IgD-negative memory B cell (primary cell): ENCODE measurements around the gene MARVELD1. TPM values are rescaled to one million over a fixed set of nuclear protein-coding genes. Genes with fewer than 3 reads are reported as not detected.

Experiments used
- H3K27ac Mint-ChIP-seq, 3 donors: one replicate each; pipeline ENCODE4 v1.8.0; 2020 to 2022; ENCODE audit warnings: mild to moderate bottlenecking in 3 of 3, mixed read lengths in 3 of 3, moderate library complexity in 1 of 3
- H3K27me3 Mint-ChIP-seq: one replicate; pipeline ENCODE4 v1.8.0; 2021; ENCODE audit warnings: mixed read lengths
- H3K36me3 Mint-ChIP-seq: one replicate; pipeline ENCODE4 v1.8.0; 2020; ENCODE audit warnings: mild to moderate bottlenecking, mixed read lengths
- H3K4me1 Mint-ChIP-seq, 3 donors: one replicate each; pipeline ENCODE4 v1.8.0; 2020 to 2022; ENCODE audit warnings: mixed read lengths in 3 of 3, mild to moderate bottlenecking in 1 of 3
- H3K4me3 Mint-ChIP-seq, 4 donors: one replicate each; pipeline ENCODE4 v1.8.0; 2020 to 2022; ENCODE audit warnings: mild to moderate bottlenecking in 4 of 4, mixed read lengths in 4 of 4, moderate library complexity in 3 of 4
- H3K9me3 Mint-ChIP-seq, 3 donors: one replicate each; pipeline ENCODE4 v1.8.0; 2020 to 2021; ENCODE audit warnings: mixed read lengths in 3 of 3, mild to moderate bottlenecking in 1 of 3
- polyA plus RNA-seq: library from polyadenylated mRNA; unstranded; fragments of 300-500 nt; fragmentation: Illumina TruSeq; gene quantifications from one replicate; pipeline ENCODE4 v1.2.3, GENCODE V29; 2021

MARVELD1 gene
- polyA plus RNA-seq, 1 donor from 2014 or later: 0.40 TPM

DNA sequence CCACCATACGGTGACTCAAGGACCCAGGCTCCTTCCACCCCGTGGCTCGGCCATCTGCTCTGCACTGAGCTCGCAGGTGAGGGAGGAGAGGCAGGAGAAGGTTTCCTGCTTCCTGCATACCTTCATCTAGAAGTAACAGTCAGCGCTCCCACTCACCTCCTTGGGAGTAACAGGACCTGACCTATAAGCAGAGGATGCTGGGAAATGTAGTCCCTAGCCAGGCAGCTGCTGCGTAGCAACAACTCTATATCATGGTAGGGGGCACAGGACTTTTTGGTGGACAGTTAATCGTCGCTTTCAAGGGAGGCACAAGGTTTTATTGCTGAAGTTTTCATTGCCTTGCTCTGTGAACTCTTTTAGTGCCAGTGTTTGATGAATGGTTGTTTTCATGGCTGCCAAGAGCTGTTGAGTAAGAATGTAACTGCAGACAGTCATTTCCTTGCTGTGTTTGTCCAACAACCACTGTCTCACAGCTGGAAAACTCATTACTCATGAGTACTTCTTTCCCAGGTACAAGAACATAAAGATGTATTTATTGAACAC, 13.2 kb downstream of the MARVELD1 start:
- no peaks in the 10 kb centered on the region for H3K4me1 Mint-ChIP-seq
- no peaks in the 10 kb centered on the region for H3K9me3 Mint-ChIP-seq
- H3K27ac Mint-ChIP-seq: no peak overlapping the region
- H3K36me3 Mint-ChIP-seq: no peaks in the 10 kb centered on the region
- no peak overlapping the region for H3K4me3 Mint-ChIP-seq
- H3K27me3 Mint-ChIP-seq: peaks cover 19% of the 10 kb centered on the region

DNA sequence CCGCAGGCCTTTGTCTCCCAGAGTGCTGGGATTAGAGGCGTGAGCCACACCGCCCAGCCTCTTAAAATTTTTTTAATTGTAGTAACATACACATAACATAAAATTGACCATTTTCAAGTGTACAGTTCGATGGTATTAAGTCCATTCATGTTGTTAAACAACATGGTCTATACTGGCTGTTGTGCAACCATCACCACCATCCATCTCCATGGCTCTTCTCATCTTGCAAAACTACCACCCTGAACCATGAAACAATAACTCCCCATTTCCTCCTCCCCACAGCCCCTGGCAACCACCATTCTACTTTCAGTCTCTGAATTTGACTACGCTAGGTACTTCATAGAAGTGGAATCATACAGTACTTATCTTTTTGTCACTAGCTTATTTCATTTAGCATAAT, 15.5 kb downstream of the MARVELD1 start:
- Mint-ChIP-seq H3K27ac (no peak overlapping the region), H3K4me1 (no peaks in the 10 kb centered on the region), H3K9me3 (no peaks in the 10 kb centered on the region), H3K36me3 (no peaks in the 10 kb centered on the region), H3K27me3 (peaks cover 16% of the 10 kb centered on the region), H3K4me3 (no peak overlapping the region)

- H3K27me3 Mint-ChIP-seq: peaks cover 9% of the 10 kb centered on the region
- no peaks in the 10 kb centered on the region for H3K9me3 Mint-ChIP-seq
- peak overlapping the region in 1 of 4 donors; percentile 56 for H3K4me3 Mint-ChIP-seq
- H3K27ac Mint-ChIP-seq: peak overlapping the region in 1 of 3 donors; percentile 61
- H3K4me1 Mint-ChIP-seq: peaks cover 7 to 10% (median 8%) of the 10 kb centered on the region in 3 donors
- no peaks in the 10 kb centered on the region for H3K36me3 Mint-ChIP-seq
Observed at GRCh38 chr10:97731346-97732051, 18.0 kb downstream of the MARVELD1 start.

DNA sequence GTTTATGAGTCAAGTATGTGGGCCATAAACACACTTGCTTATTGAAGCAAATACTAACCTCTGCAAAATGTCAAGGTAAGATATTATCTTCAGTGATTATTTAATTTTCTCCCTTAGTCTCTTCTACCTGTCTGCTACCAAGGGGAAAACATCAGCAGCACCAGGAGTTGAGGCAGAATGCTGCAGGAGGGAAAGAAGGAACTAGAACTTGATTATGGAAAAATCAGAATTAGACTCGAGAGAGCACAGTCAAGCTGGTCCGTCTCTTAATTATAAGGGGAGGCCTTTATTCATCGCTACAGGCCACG, 18.5 kb downstream of the MARVELD1 start:
- H3K27ac Mint-ChIP-seq: peak overlapping the region in 1 of 3 donors; percentile 61
- peaks cover 7% of the 10 kb centered on the region for H3K27me3 Mint-ChIP-seq
- H3K4me1 Mint-ChIP-seq: peaks cover 8 to 12% (median 11%) of the 10 kb centered on the region in 3 donors
- H3K9me3 Mint-ChIP-seq: no peaks in the 10 kb centered on the region
- no peaks in the 10 kb centered on the region for H3K36me3 Mint-ChIP-seq
- H3K4me3 Mint-ChIP-seq: peak overlapping the region in 1 of 4 donors; percentile 56

GRCh38 chr10:97733256-97733655, 19.7 kb downstream of the MARVELD1 start:
- Mint-ChIP-seq H3K4me3 (no peak overlapping the region), H3K27me3 (peaks cover 5% of the 10 kb centered on the region), H3K36me3 (peaks cover 3% of the 10 kb centered on the region), H3K4me1 (peaks cover 15 to 18% (median 18%) of the 10 kb centered on the region in 3 donors), H3K27ac (no peak overlapping the region), H3K9me3 (no peaks in the 10 kb centered on the region)

DNA sequence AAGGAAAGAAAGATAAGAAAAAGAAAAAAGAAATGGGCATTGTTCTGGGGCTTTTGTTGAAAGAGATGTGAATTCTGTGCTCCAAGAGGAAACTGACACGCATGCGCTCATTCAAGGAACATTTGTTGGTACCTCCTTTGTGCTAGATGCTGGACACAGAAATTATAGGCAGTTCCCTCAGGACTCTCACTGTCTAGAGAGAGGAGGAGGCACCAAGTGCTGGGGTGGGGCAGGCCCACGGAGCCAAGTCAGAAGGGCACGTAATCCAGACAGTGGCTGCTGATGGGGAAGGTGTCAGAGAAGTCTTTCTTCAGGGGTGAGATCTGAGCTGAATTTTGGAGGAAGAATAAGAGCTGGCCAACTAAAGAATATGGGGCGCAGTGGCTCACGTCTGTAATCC, 20.5 kb downstream of the MARVELD1 start:
- peak overlapping the region in 1 of 4 donors; percentile 27 for H3K4me3 Mint-ChIP-seq
- H3K9me3 Mint-ChIP-seq: no peaks in the 10 kb centered on the region
- peaks cover 4% of the 10 kb centered on the region for H3K27me3 Mint-ChIP-seq
- H3K4me1 Mint-ChIP-seq: peaks cover 18 to 24% (median 20%) of the 10 kb centered on the region in 3 donors
- peaks cover 3% of the 10 kb centered on the region for H3K36me3 Mint-ChIP-seq
- peak overlapping the region in 1 of 3 donors; percentile 32 for H3K27ac Mint-ChIP-seq

DNA sequence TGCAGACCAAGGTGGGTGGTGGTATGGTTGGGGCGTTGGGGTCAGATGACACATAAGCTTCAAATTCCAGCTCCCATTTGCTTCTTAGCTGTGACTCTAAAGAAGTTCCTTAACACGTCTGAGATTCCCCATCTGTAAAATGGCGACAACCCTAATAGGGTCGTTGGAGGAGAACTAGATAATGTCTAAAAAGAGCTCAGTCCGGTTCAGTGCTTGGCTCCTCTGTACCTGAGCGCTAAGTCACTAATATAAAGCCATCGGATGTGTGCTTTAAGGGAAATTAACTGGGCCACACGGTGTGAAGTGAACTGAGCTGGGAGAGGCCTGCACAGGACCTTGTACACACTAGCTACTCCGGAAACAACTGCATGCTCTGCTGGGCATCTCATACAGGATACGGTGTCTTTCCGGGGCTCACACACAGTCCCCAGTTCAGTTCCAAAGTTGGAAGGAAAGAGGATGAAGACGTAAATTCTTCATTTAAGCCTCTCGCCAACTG, 22.9 kb downstream of the MARVELD1 start:
- Mint-ChIP-seq H3K9me3 (no peaks in the 10 kb centered on the region), H3K4me3 (peak overlapping the region; percentile 90 to 97 (median 94)), H3K36me3 (peaks cover 3% of the 10 kb centered on the region), H3K27me3 (no peaks in the 10 kb centered on the region), H3K4me1 (peaks cover 32 to 40% (median 40%) of the 10 kb centered on the region in 3 donors), H3K27ac (peak overlapping the region; percentile 79 to 98 (median 98))

DNA sequence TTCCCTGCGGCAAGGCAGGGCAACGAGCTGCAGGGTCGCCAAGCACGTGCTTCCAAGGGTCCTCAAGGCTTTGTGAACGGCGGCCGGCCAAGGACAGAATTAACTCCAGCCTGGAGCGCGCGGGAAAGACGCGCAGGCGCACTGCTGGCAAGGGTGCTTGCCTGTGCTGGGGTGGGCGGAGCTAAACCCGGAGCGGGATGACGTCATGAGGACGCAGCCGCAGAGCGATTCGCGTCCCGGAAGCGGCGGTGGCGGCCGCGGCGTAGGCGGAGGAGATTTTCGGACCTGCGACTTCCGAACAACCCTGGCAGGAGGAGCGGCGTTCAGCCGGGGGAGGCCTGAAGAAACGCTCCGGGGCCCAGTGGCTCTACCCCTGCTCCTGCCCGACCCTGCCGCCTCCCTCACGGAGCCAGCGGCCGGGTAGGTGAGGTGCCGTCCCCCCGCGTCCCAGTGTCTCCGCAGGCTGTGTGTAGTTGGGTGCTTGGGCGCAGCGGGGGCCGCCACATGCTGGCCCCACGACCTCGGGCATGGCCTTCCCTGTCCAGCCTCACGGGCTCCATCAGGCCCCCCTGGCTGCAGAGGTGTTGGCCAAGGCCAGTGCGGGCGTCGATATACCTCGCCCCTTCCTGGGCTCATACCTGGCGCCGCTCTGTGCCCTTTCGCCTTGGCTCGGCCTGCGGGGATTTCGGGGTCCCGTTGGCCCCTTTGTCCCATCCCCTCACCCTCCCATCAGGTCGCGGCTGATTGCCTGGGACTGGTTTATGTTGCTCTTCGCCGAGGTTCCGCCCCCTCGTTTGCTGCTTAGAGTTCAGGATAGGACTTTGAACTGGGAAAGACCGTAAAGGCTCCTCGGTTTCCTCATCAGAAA, 23.6 kb downstream of the MARVELD1 start, which contains the start of gene ZFYVE27:
Gene ZFYVE27 (plus strand): TSS at position 227 of the 868 bp plus-strand sequence. CDS start 1,350 bp downstream, outside the sequence.
- H3K9me3 Mint-ChIP-seq: no peaks in the 10 kb centered on the region
- H3K27ac Mint-ChIP-seq: peak within 1 kb of the TSS; percentile 79 to 98 (median 98)
- peaks cover 32 to 42% (median 41%) of the 10 kb centered on the region in 3 donors for H3K4me1 Mint-ChIP-seq
- peak within 1 kb of the TSS; percentile 90 to 97 (median 94) for H3K4me3 Mint-ChIP-seq
- no peaks in the 10 kb centered on the region for H3K27me3 Mint-ChIP-seq
- H3K36me3 Mint-ChIP-seq: peaks cover 3% of the 10 kb centered on the region

DNA sequence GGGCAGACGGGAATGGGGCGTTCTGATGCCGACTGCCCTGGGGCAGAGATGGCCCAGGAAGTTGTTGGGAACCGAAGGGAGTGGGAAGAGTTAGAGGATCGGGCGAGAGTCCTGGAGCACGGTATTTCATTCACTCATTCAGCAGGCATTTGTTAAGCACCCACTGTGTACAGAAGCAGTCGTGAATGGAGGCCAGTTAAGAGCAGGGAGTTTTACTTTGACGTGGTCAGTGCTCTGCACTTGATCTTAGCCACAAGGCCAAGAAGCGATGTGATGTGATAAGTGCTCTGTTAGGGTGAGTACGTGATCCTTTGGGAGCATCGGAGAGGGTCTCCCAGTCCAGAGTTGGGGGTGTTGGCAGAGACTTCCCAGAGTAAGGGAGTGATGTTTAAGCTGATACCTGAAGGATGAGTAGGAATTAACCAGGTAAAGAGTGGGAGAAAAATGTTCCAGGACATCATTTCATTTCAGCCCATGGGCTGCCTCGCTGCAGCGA, 24.3 kb downstream of the MARVELD1 start:
- H3K36me3 Mint-ChIP-seq: peaks cover 3% of the 10 kb centered on the region
- H3K9me3 Mint-ChIP-seq: no peaks in the 10 kb centered on the region
- H3K27ac Mint-ChIP-seq: peak overlapping the region; percentile 79 to 98 (median 98)
- no peaks in the 10 kb centered on the region for H3K27me3 Mint-ChIP-seq
- H3K4me3 Mint-ChIP-seq: peak overlapping the region; percentile 90 to 97 (median 94)
- H3K4me1 Mint-ChIP-seq: peaks cover 32 to 43% (median 41%) of the 10 kb centered on the region in 3 donors

- H3K36me3 Mint-ChIP-seq: peaks cover 3% of the 10 kb centered on the region
- no peaks in the 10 kb centered on the region for H3K27me3 Mint-ChIP-seq
- no peaks in the 10 kb centered on the region for H3K9me3 Mint-ChIP-seq
- H3K27ac Mint-ChIP-seq: peak overlapping the region in 2 of 3 donors; percentile 79 to 98
- peak overlapping the region; percentile 90 to 97 (median 94) for H3K4me3 Mint-ChIP-seq
- H3K4me1 Mint-ChIP-seq: peaks cover 32 to 49% (median 41%) of the 10 kb centered on the region in 3 donors
Observed at GRCh38 chr10:97738616-97739015, 25.1 kb downstream of the MARVELD1 start.

- H3K27me3 Mint-ChIP-seq: no peaks in the 10 kb centered on the region
- peak overlapping the region in 1 of 4 donors; percentile 76 for H3K4me3 Mint-ChIP-seq
- H3K36me3 Mint-ChIP-seq: peaks cover 6% of the 10 kb centered on the region
- H3K27ac Mint-ChIP-seq: no peak overlapping the region
- no peaks in the 10 kb centered on the region for H3K9me3 Mint-ChIP-seq
- peaks cover 29 to 51% (median 43%) of the 10 kb centered on the region in 3 donors for H3K4me1 Mint-ChIP-seq
Observed at GRCh38 chr10:97740613-97741012, 27.1 kb downstream of the MARVELD1 start.

- H3K27me3 Mint-ChIP-seq: no peaks in the 10 kb centered on the region
- peaks cover 3% of the 10 kb centered on the region for H3K36me3 Mint-ChIP-seq
- H3K27ac Mint-ChIP-seq: peak overlapping the region in 1 of 3 donors; percentile 36
- H3K9me3 Mint-ChIP-seq: no peaks in the 10 kb centered on the region
- peak overlapping the region in 1 of 4 donors; percentile 47 for H3K4me3 Mint-ChIP-seq
- peaks cover 13 to 33% (median 27%) of the 10 kb centered on the region in 3 donors for H3K4me1 Mint-ChIP-seq
Observed at GRCh38 chr10:97743169-97743943, 29.8 kb downstream of the MARVELD1 start.

- Mint-ChIP-seq H3K27me3 (no peaks in the 10 kb centered on the region), H3K4me1 (peaks cover 11 to 27% (median 24%) of the 10 kb centered on the region in 3 donors), H3K9me3 (no peaks in the 10 kb centered on the region), H3K4me3 (no peak overlapping the region), H3K36me3 (peaks cover 3% of the 10 kb centered on the region), H3K27ac (no peak overlapping the region)
Observed at GRCh38 chr10:97744405-97745035, 31.0 kb downstream of the MARVELD1 start.

DNA sequence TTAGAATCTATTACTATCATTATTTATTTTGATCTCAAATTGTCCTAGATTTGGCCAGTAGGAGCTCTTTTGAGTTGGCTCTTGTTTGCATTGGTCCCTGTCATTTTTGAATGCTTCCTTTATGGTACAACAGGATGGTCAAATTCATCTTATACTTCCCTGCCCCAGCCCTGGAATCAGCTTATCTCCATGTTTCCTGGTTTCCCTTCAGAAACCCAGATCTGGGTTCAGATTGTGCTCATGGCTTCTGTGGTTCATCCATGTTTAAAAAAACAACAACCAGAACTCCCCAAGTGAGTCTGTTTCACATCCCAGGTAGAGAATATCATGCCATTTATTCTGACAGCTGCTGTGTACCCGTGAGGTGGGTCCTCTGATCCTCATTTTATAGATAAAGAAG, 34.0 kb downstream of the MARVELD1 start:
- Mint-ChIP-seq H3K36me3 (peaks cover 7% of the 10 kb centered on the region), H3K9me3 (no peaks in the 10 kb centered on the region), H3K27me3 (no peaks in the 10 kb centered on the region), H3K4me1 (peaks cover 0 to 9% (median 7%) of the 10 kb centered on the region in 3 donors), H3K27ac (no peak overlapping the region), H3K4me3 (no peak overlapping the region)
